ENCODE results near the gene PPARG.

Gene PPARG

GRCh38 chr3:12347301-12347700 lies 58.4 kb downstream of the PPARG start:
- H3K4me3 ChIP-seq (ENCODE audit: low read length), result no peak overlapping the region
- DNase-seq (ENCODE audit: low read depth), result peak; percentile 38
- H3K36me3 ChIP-seq (ENCODE audit: control insufficient read depth, insufficient read depth, low read length, severe bottlenecking), result peaks cover 21% of the 10 kb centered on the region
- H3K4me1 ChIP-seq (ENCODE audit: control insufficient read depth, insufficient read depth, low read length), result peaks cover 60% of the 10 kb centered on the region
- H3K27me3 ChIP-seq (replicated peaks; ENCODE audit: control insufficient read depth, insufficient read depth, low read length), result no peaks in the 10 kb centered on the region
- no peak overlapping the region for H3K9ac ChIP-seq (ENCODE audit: low read length)
- H3K9me3 ChIP-seq (ENCODE audit: control insufficient read depth, low read length), result no peaks in the 10 kb centered on the region

GRCh38 chr3:12349895-12350811 lies 61.3 kb downstream of the PPARG start:
- Histone ChIP-seq H3K4me3 (ENCODE audit: low read length) (peak overlapping the region; percentile 61), H3K9me3 (ENCODE audit: control insufficient read depth, low read length) (no peaks in the 10 kb centered on the region), H3K36me3 (ENCODE audit: control insufficient read depth, insufficient read depth, low read length, severe bottlenecking) (peaks cover 15% of the 10 kb centered on the region), H3K27me3 (replicated peaks; ENCODE audit: control insufficient read depth, insufficient read depth, low read length) (no peaks in the 10 kb centered on the region), H3K9ac (ENCODE audit: low read length) (peak overlapping the region; percentile 78), H3K4me1 (ENCODE audit: control insufficient read depth, insufficient read depth, low read length) (peaks cover 70% of the 10 kb centered on the region)
- no peak for DNase-seq (ENCODE audit: low read depth)

- Histone ChIP-seq H3K36me3 (ENCODE audit: control insufficient read depth, insufficient read depth, low read length, severe bottlenecking) (peaks cover 5% of the 10 kb centered on the region), H3K9me3 (ENCODE audit: control insufficient read depth, low read length) (no peaks in the 10 kb centered on the region), H3K27me3 (replicated peaks; ENCODE audit: control insufficient read depth, insufficient read depth, low read length) (no peaks in the 10 kb centered on the region), H3K4me1 (ENCODE audit: control insufficient read depth, insufficient read depth, low read length) (peaks cover 74% of the 10 kb centered on the region), H3K4me3 (ENCODE audit: low read length) (peak overlapping the region; percentile 81), H3K9ac (ENCODE audit: low read length) (peak overlapping the region; percentile 89)
- peak; percentile 40 for DNase-seq (ENCODE audit: low read depth)
Measured at GRCh38 chr3:12351145-12351544, 62.3 kb downstream of the PPARG start.

DNA sequence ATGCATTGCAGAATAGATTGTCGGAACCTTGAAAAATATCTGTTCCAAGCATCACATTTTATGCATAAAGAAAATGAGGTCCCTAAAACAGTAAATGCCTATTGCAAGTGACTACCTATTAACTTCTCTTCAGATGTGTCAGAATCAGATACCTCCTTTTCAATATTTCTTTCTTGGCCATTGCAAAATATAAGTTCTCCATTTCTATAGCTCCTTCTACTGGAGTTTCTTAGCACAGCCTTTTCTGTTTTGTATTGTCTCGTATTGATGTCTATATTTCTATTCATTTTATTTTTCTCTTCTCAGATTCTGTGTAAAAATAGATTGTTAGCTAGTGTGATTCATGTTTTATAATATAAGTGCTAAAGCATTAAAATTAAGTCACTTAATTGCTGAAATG lies 63.4 kb downstream of the PPARG start:
- Histone ChIP-seq H3K36me3 (ENCODE audit: control insufficient read depth, insufficient read depth, low read length, severe bottlenecking) (peaks cover 9% of the 10 kb centered on the region), H3K9me3 (ENCODE audit: control insufficient read depth, low read length) (no peaks in the 10 kb centered on the region), H3K9ac (ENCODE audit: low read length) (peak overlapping the region; percentile 89), H3K4me3 (ENCODE audit: low read length) (peak overlapping the region; percentile 81), H3K27me3 (replicated peaks; ENCODE audit: control insufficient read depth, insufficient read depth, low read length) (no peaks in the 10 kb centered on the region), H3K4me1 (ENCODE audit: control insufficient read depth, insufficient read depth, low read length) (peaks cover 82% of the 10 kb centered on the region)
- DNase-seq (ENCODE audit: low read depth), result no peak

DNA sequence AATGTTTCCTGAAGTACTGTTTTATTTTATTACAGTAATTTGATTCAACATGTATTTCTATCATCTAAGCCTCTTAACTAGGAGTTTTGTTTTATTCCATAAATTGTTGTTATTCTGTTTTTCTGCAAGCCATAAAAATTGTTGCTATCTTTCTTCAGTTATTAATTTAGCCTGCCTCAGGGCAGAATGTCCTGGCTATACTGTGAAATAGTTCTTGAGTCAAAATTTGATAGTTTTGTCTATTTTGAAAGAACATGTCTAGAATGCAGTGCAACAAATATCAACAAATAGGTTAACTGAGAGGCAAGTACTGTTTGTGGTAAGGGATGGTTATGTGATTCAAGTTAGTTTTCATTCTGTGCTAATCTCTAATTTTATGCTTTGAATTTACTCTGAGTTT lies 63.9 kb downstream of the PPARG start:
- no peaks in the 10 kb centered on the region for H3K9me3 ChIP-seq (ENCODE audit: control insufficient read depth, low read length)
- H3K4me1 ChIP-seq (ENCODE audit: control insufficient read depth, insufficient read depth, low read length), result peaks cover 80% of the 10 kb centered on the region

GRCh38 chr3:12353796-12354525 lies 65.1 kb downstream of the PPARG start:
- DNase-seq (ENCODE audit: low read depth), result peak; percentile 88
- Histone ChIP-seq H3K4me3 (ENCODE audit: low read length) (peak overlapping the region; percentile 81), H3K9me3 (ENCODE audit: control insufficient read depth, low read length) (no peaks in the 10 kb centered on the region), H3K36me3 (ENCODE audit: control insufficient read depth, insufficient read depth, low read length, severe bottlenecking) (peaks cover 16% of the 10 kb centered on the region), H3K4me1 (ENCODE audit: control insufficient read depth, insufficient read depth, low read length) (peaks cover 79% of the 10 kb centered on the region), H3K9ac (ENCODE audit: low read length) (peak overlapping the region; percentile 89), H3K27me3 (replicated peaks; ENCODE audit: control insufficient read depth, insufficient read depth, low read length) (no peaks in the 10 kb centered on the region)

More for the DNA sequence above, 63.9 kb downstream of the PPARG start:
- Histone ChIP-seq H3K36me3 (ENCODE audit: control insufficient read depth, insufficient read depth, low read length, severe bottlenecking) (peaks cover 13% of the 10 kb centered on the region), H3K27me3 (replicated peaks; ENCODE audit: control insufficient read depth, insufficient read depth, low read length) (no peaks in the 10 kb centered on the region), H3K4me3 (ENCODE audit: low read length) (peak overlapping the region; percentile 81), H3K9ac (ENCODE audit: low read length) (peak overlapping the region; percentile 89)
- DNase-seq (ENCODE audit: low read depth), result peak; percentile 30

- H3K4me3 ChIP-seq (ENCODE audit: low read length), result no peak overlapping the region
Measured at GRCh38 chr3:12356175-12356574, 67.3 kb downstream of the PPARG start.

GRCh38 chr3:12356996-12357395 lies 68.1 kb downstream of the PPARG start:
- Histone ChIP-seq H3K27me3 (replicated peaks; ENCODE audit: control insufficient read depth, insufficient read depth, low read length) (no peaks in the 10 kb centered on the region), H3K4me3 (ENCODE audit: low read length) (no peak overlapping the region), H3K36me3 (ENCODE audit: control insufficient read depth, insufficient read depth, low read length, severe bottlenecking) (peaks cover 25% of the 10 kb centered on the region), H3K9ac (ENCODE audit: low read length) (no peak overlapping the region), H3K4me1 (ENCODE audit: control insufficient read depth, insufficient read depth, low read length) (peaks cover 56% of the 10 kb centered on the region), H3K9me3 (ENCODE audit: control insufficient read depth, low read length) (no peaks in the 10 kb centered on the region)
- no peak for DNase-seq (ENCODE audit: low read depth)

More at GRCh38 chr3:12356175-12356574, 67.3 kb downstream of the PPARG start:
- peaks cover 64% of the 10 kb centered on the region for H3K4me1 ChIP-seq (ENCODE audit: control insufficient read depth, insufficient read depth, low read length)
- H3K9ac ChIP-seq (ENCODE audit: low read length), result no peak overlapping the region
- H3K9me3 ChIP-seq (ENCODE audit: control insufficient read depth, low read length), result no peaks in the 10 kb centered on the region
- DNase-seq (ENCODE audit: low read depth), result no peak
- no peaks in the 10 kb centered on the region for H3K27me3 ChIP-seq (replicated peaks; ENCODE audit: control insufficient read depth, insufficient read depth, low read length)
- peaks cover 25% of the 10 kb centered on the region for H3K36me3 ChIP-seq (ENCODE audit: control insufficient read depth, insufficient read depth, low read length, severe bottlenecking)

- peaks cover 51% of the 10 kb centered on the region for H3K4me1 ChIP-seq (ENCODE audit: control insufficient read depth, insufficient read depth, low read length)
- H3K27me3 ChIP-seq (replicated peaks; ENCODE audit: control insufficient read depth, insufficient read depth, low read length), result no peaks in the 10 kb centered on the region
- H3K9me3 ChIP-seq (ENCODE audit: control insufficient read depth, low read length), result no peaks in the 10 kb centered on the region
- H3K36me3 ChIP-seq (ENCODE audit: control insufficient read depth, insufficient read depth, low read length, severe bottlenecking), result peaks cover 25% of the 10 kb centered on the region
- no peak for DNase-seq (ENCODE audit: low read depth)
- no peak overlapping the region for H3K4me3 ChIP-seq (ENCODE audit: low read length)
- no peak overlapping the region for H3K9ac ChIP-seq (ENCODE audit: low read length)
Measured at GRCh38 chr3:12357456-12357855, 68.6 kb downstream of the PPARG start.

- H3K4me1 ChIP-seq (ENCODE audit: control insufficient read depth, insufficient read depth, low read length), result peaks cover 15% of the 10 kb centered on the region
- H3K9me3 ChIP-seq (ENCODE audit: control insufficient read depth, low read length), result no peaks in the 10 kb centered on the region
- no peak overlapping the region for H3K4me3 ChIP-seq (ENCODE audit: low read length)
- H3K9ac ChIP-seq (ENCODE audit: low read length), result no peak overlapping the region
- DNase-seq (ENCODE audit: low read depth), result no peak
- H3K36me3 ChIP-seq (ENCODE audit: control insufficient read depth, insufficient read depth, low read length, severe bottlenecking), result peaks cover 34% of the 10 kb centered on the region
- H3K27me3 ChIP-seq (replicated peaks; ENCODE audit: control insufficient read depth, insufficient read depth, low read length), result no peaks in the 10 kb centered on the region
Measured at GRCh38 chr3:12363397-12364195, 74.7 kb downstream of the PPARG start.

- H3K27me3 ChIP-seq (replicated peaks; ENCODE audit: control insufficient read depth, insufficient read depth, low read length), result no peaks in the 10 kb centered on the region
- DNase-seq (ENCODE audit: low read depth), result no peak
- H3K4me1 ChIP-seq (ENCODE audit: control insufficient read depth, insufficient read depth, low read length), result peaks cover 41% of the 10 kb centered on the region
- H3K9me3 ChIP-seq (ENCODE audit: control insufficient read depth, low read length), result no peaks in the 10 kb centered on the region
- H3K36me3 ChIP-seq (ENCODE audit: control insufficient read depth, insufficient read depth, low read length, severe bottlenecking), result peaks cover 38% of the 10 kb centered on the region
- no peak overlapping the region for H3K9ac ChIP-seq (ENCODE audit: low read length)
- no peak overlapping the region for H3K4me3 ChIP-seq (ENCODE audit: low read length)
Measured at GRCh38 chr3:12367346-12367745, 78.5 kb downstream of the PPARG start.

All from adipocyte (in vitro differentiated cells).